H1 (cell line): ENCODE measurements around the gene DEFB112. TPM values are rescaled to one million over a fixed set of nuclear protein-coding genes. Genes with fewer than 3 reads are reported as not detected.

Source experiments
- CTCF ChIA-PET: fragments of 300-600 bp; sonication (Branson Sonifier 250); formaldehyde crosslinking; loops from one replicate; lab custom pipeline; 2021; ENCODE audit not compliant: partially characterized antibody; lab: Charles Lee
- POLR2A ChIA-PET: fragments of 300-600 bp; sonication (Branson Sonifier 250); formaldehyde crosslinking; loops from one replicate; lab custom pipeline; 2021; ENCODE audit warnings: inconsistent platforms; ENCODE audit not compliant: partially characterized antibody; lab: Charles Lee
- DNase-seq, 2 experiments: peaks; one replicate each; pipeline versions ENCODE4 v3.0.0 to v3.0.0-alpha.2; 2010 to 2022; ENCODE audit warnings: low spot score in 2 of 2, low read depth in 1 of 2, mixed read lengths in 1 of 2
- FAIRE-seq: peaks from 2 replicates; lab custom pipeline; 2011; peaks lifted over from hg19 to GRCh38; lab: Jason Lieb, UNC
- H2AFZ ChIP-seq: 2 replicates; pipeline ENCODE4 v1.8.1; 2012; ENCODE audit warnings: low read length, inconsistent platforms
- H2AK5ac ChIP-seq: 2 replicates; pipeline ENCODE4 v1.6.1; 2013; ENCODE audit warnings: low read depth, low read length
- H2BK120ac ChIP-seq: replicated peaks from 2 replicates; pipeline ENCODE3; 2013; ENCODE audit warnings: low read depth, low read length, inconsistent platforms
- H2BK12ac ChIP-seq: 2 replicates; pipeline ENCODE4 v1.6.1; 2013; ENCODE audit warnings: low read depth, low read length
- H2BK15ac ChIP-seq: 2 replicates; pipeline ENCODE4 v1.6.1; 2013; ENCODE audit warnings: low read length
- H2BK20ac ChIP-seq: 2 replicates; pipeline ENCODE4 v1.6.1; 2013; ENCODE audit warnings: low read length
- H2BK5ac ChIP-seq: 2 replicates; pipeline ENCODE4 v1.6.1; 2013; ENCODE audit warnings: low read depth, low read length
- H3K14ac ChIP-seq: 2 replicates; pipeline ENCODE4 v1.6.1; 2013; ENCODE audit warnings: inconsistent platforms; ENCODE audit not compliant: insufficient read length
- H3K18ac ChIP-seq: 2 replicates; pipeline ENCODE4 v1.6.1; 2013; ENCODE audit warnings: low read length; ENCODE audit errors: extremely low read depth
- H3K23ac ChIP-seq: 2 replicates; pipeline ENCODE4 v1.6.1; 2013; ENCODE audit warnings: inconsistent platforms; ENCODE audit not compliant: insufficient read length
- H3K23me2 ChIP-seq: 2 replicates; pipeline ENCODE4 v1.6.1; 2013; ENCODE audit warnings: low read depth, low read length
- H3K27ac ChIP-seq: 2 replicates; pipeline ENCODE4 v1.6.1; 2011; ENCODE audit warnings: low read depth, low read length, inconsistent platforms
- H3K27me3 ChIP-seq, 4 experiments: replicated peaks in 1 of 4; 1 replicate in 1 of 4; 2 replicates in 3 of 4; pipeline versions ENCODE4 v1.6.1 to v1.8.1; 2011 to 2013; ENCODE audit warnings: low read length in 3 of 4, mild to moderate bottlenecking in 3 of 4, inconsistent platforms in 2 of 4, mixed read lengths in 2 of 4, moderate library complexity in 1 of 4; ENCODE audit not compliant: control insufficient read depth in 3 of 4, insufficient read depth in 3 of 4; ENCODE audit errors: extremely low read depth in 1 of 4
- H3K36me3 ChIP-seq, 4 experiments: 2 replicates each; pipeline versions ENCODE4 v1.6.1 to v1.8.1; 2011 to 2013; ENCODE audit warnings: mild to moderate bottlenecking in 4 of 4, low read length in 3 of 4, moderate library complexity in 2 of 4, control low read depth in 1 of 4, inconsistent platforms in 1 of 4; ENCODE audit not compliant: insufficient read depth in 4 of 4, control insufficient read depth in 2 of 4
- H3K4ac ChIP-seq: replicated peaks from 2 replicates; pipeline ENCODE3; 2013; ENCODE audit warnings: low read length, low read depth, mixed read lengths, inconsistent platforms; ENCODE audit not compliant: insufficient read length
- H3K4me1 ChIP-seq, 4 experiments: replicated peaks in 1 of 4; 1 replicate in 1 of 4; 2 replicates in 3 of 4; pipeline versions ENCODE4 v1.6.1 to v1.8.1; 2011 to 2013; ENCODE audit warnings: low read length in 3 of 4, inconsistent platforms in 2 of 4, mixed read lengths in 1 of 4; ENCODE audit not compliant: insufficient read depth in 4 of 4, control insufficient read depth in 3 of 4
- H3K4me2 ChIP-seq, 2 experiments: 2 replicates each; pipeline versions ENCODE4 v1.6.1 to v1.8.1; 2011 to 2013; ENCODE audit warnings: low read depth in 2 of 2, low read length in 2 of 2, control low read depth in 1 of 2, inconsistent platforms in 1 of 2, mild to moderate bottlenecking in 1 of 2; ENCODE audit not compliant: insufficient read depth in 1 of 2
- H3K4me3 ChIP-seq, 4 experiments: fragments of 200-600, 300-600 bp in 1 of 4; sonication (generic), shearing (Covaris generic), sonication (Bioruptor Twin) in 1 of 4; 2 replicates each; pipeline versions ENCODE4 v1.5.1 to v1.8.1; 2011 to 2016; ENCODE audit warnings: low read length in 4 of 4, low read depth in 3 of 4, control low read depth in 2 of 4, inconsistent platforms in 2 of 4, mild to moderate bottlenecking in 2 of 4, mixed read lengths in 1 of 4, moderate library complexity in 1 of 4; ENCODE audit not compliant: insufficient read depth in 2 of 4; ENCODE audit errors: extremely low read depth in 1 of 4
- H3K56ac ChIP-seq: replicated peaks from 2 replicates; pipeline ENCODE3; 2013; ENCODE audit warnings: low read depth, mild to moderate bottlenecking, mixed read lengths, low read length, inconsistent platforms; ENCODE audit not compliant: insufficient read length
- H3K79me1 ChIP-seq: 2 replicates; pipeline ENCODE4 v1.6.1; 2013; ENCODE audit warnings: low read depth, low read length, control low read depth
- H3K79me2 ChIP-seq, 2 experiments: 2 replicates each; pipeline versions ENCODE4 v1.6.1 to v1.8.1; 2012 to 2013; ENCODE audit warnings: low read length in 2 of 2, mild to moderate bottlenecking in 2 of 2, inconsistent platforms in 1 of 2; ENCODE audit not compliant: insufficient read depth in 2 of 2, control insufficient read depth in 1 of 2
- H3K9ac ChIP-seq, 4 experiments: replicated peaks in 1 of 4; 1 replicate in 1 of 4; 2 replicates in 3 of 4; pipeline versions ENCODE4 v1.6.1 to v1.8.1; 2011 to 2013; ENCODE audit warnings: low read depth in 3 of 4, low read length in 3 of 4, control low read depth in 2 of 4, mild to moderate bottlenecking in 2 of 4, moderate library complexity in 2 of 4, inconsistent platforms in 1 of 4; ENCODE audit errors: extremely low read depth in 1 of 4
- H3K9me3 ChIP-seq, 2 experiments: 2 replicates each; pipeline versions ENCODE4 v1.6.1 to v1.8.1; 2012 to 2013; ENCODE audit warnings: mild to moderate bottlenecking in 2 of 2, moderate library complexity in 2 of 2, control low read depth in 1 of 2, inconsistent platforms in 1 of 2, low read depth in 1 of 2, low read length in 1 of 2, mixed read lengths in 1 of 2; ENCODE audit not compliant: insufficient read depth in 2 of 2
- H4K20me1 ChIP-seq, 2 experiments: replicated peaks in 1 of 2; 2 replicates each; pipeline versions ENCODE3 to v1.8.1; 2011 to 2013; ENCODE audit warnings: inconsistent platforms in 2 of 2, low read length in 2 of 2, mild to moderate bottlenecking in 1 of 2; ENCODE audit not compliant: insufficient read depth in 2 of 2, control insufficient read depth in 1 of 2
- H4K5ac ChIP-seq: 2 replicates; pipeline ENCODE4 v1.6.1; 2013; ENCODE audit warnings: low read length, low read depth, mixed read lengths, inconsistent platforms; ENCODE audit not compliant: insufficient read length
- H4K8ac ChIP-seq: 2 replicates; pipeline ENCODE4 v1.8.0; 2013; ENCODE audit warnings: mild to moderate bottlenecking, moderate library complexity, low read length, inconsistent platforms; ENCODE audit not compliant: insufficient read depth; ENCODE audit errors: extremely low read depth
- H4K91ac ChIP-seq: replicated peaks from 2 replicates; pipeline ENCODE3; 2013; ENCODE audit warnings: low read length, mixed read lengths, inconsistent platforms; ENCODE audit not compliant: insufficient read length
- ATF2 ChIP-seq: IDR thresholded peaks from 2 replicates; pipeline ENCODE4 v1.6.1; 2012; ENCODE audit warnings: low read length, inconsistent platforms
- CBX5 ChIP-seq: fragments of 300-800, 300-1000 bp; sonication (generic); IDR thresholded peaks from 2 replicates; pipeline ENCODE4 v1.7.1; 2016; ENCODE audit warnings: antibody characterized with exemption, low read length, low read depth
- CBX8 ChIP-seq: fragments of 300-800, 300-1000 bp; sonication (generic); IDR thresholded peaks from 2 replicates; pipeline ENCODE4 v1.7.1; 2016; ENCODE audit warnings: low read depth, low read length, borderline replicate concordance
- GABPA ChIP-seq: IDR thresholded peaks from 2 replicates; pipeline ENCODE4 v1.6.1; 2011; ENCODE audit warnings: mild to moderate bottlenecking, low read length, moderate library complexity, borderline replicate concordance; ENCODE audit not compliant: insufficient read depth
- HDAC2 ChIP-seq, 2 experiments: fragments of 300-600 bp in 1 of 2; sonication (generic) in 1 of 2; IDR thresholded peaks; 2 replicates each; pipeline ENCODE4 v1.6.1; 2011 to 2012; ENCODE audit warnings: low read depth in 2 of 2, low read length in 2 of 2, mild to moderate bottlenecking in 2 of 2, moderate library complexity in 2 of 2, borderline replicate concordance in 1 of 2, inconsistent platforms in 1 of 2
- SIN3A ChIP-seq, 2 experiments: IDR thresholded peaks in 1 of 2; conservative IDR thresholded peaks in 1 of 2; 2 replicates each; pipeline ENCODE4 v1.6.1; 2011 to 2012; ENCODE audit warnings: low read length in 2 of 2, improper control_type of control experiment in 1 of 2, low read depth in 1 of 2, mild to moderate bottlenecking in 1 of 2
- SRF ChIP-seq: IDR thresholded peaks from 2 replicates; pipeline ENCODE4 v1.6.1; 2011; ENCODE audit warnings: mild to moderate bottlenecking, low read depth, low read length, moderate library complexity
- TAF7 ChIP-seq: optimal IDR thresholded peaks from 2 replicates; pipeline ENCODE3; 2011; ENCODE audit warnings: low read depth, mild to moderate bottlenecking, inconsistent platforms, low read length, moderate library complexity, borderline replicate concordance
- TCF12 ChIP-seq: IDR thresholded peaks from 2 replicates; pipeline ENCODE4 v1.6.1; 2011; ENCODE audit warnings: low read depth, mild to moderate bottlenecking, low read length
- TEAD4 ChIP-seq: IDR thresholded peaks from 2 replicates; pipeline ENCODE4 v1.6.1; 2012; ENCODE audit warnings: low read depth, low read length, inconsistent platforms, mixed read lengths
- WGBS, 2 experiments: shearing (Covaris generic) in 1 of 2; methylation state at CpG; one replicate each; pipeline versions ENCODE4 v1.1.6 to v1.1.7; 2013 to 2015; ENCODE audit warnings: low lambda C conversion rate in 2 of 2, mixed read lengths in 2 of 2, inconsistent platforms in 1 of 2, low coverage in 1 of 2, missing lambda C conversion rate in 1 of 2; ENCODE audit not compliant: insufficient replicate concordance in 2 of 2, insufficient coverage in 1 of 2, insufficient read length in 1 of 2; ENCODE audit errors: extremely low coverage in 1 of 2, missing lambda C conversion rate in 1 of 2; 5-methylcytosine and 5-hydroxymethylcytosine counted together
- polyA plus RNA-seq, 7 experiments: library from polyadenylated mRNA; depleted of rRNA in 3 of 7; stranded (reverse) in 5 of 7; unstranded in 2 of 7; fragments of >200 nt in 5 of 7; fragments of 200-250 nt in 2 of 7; gene quantifications; 1 replicate in 5 of 7; 2 replicates in 1 of 7; 4 replicates in 1 of 7; pipeline versions ENCODE4 v1.2.1 to v1.2.3, GENCODE V29; 2011 to 2013; ENCODE audit warnings: missing spikeins in 2 of 7, mixed read lengths in 2 of 7
- total RNA-seq: library from RNA; stranded (reverse); fragmentation: NEBNext Ultra II Directional; extraction: Animal tissue kit (Norgen Biotek cat#: 25700); gene quantifications from 2 replicates; pipeline ENCODE4 v1.2.1, GENCODE V29; 2021
- TF ChIP-seq, protein P1 (sequence below): IDR thresholded peaks from 2 replicates; pipeline ENCODE4 v1.6.1; 2011; ENCODE audit warnings: low read depth, mild to moderate bottlenecking, low read length; ENCODE audit not compliant: insufficient read depth

Gene DEFB112
- total and polyA plus RNA-seq, 2 of the 8 experiments (the other 6 are each of a cell fraction or from before 2014, with no cell fraction given), result not detected

DNA sequence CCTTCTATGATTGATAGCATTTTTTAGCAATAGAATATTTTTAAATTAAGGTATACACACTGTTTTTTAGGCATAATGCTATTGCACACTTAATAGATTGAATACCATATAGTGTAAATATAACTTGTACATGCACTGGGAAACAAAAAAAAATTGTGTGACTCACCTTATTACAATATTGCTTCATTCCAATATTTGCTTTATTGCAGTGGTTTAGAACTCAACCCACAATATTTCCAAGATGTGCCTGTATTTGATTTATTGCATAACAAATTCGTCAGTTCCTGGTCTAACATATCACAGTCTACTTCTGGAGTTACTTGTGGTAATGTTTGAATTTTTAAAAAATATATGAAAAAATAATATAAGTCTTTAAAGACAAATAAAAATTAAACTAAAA is 41.9 kb upstream of the DEFB112 start:
- no peak overlapping the region for H4K91ac ChIP-seq
- H3K4ac ChIP-seq, result no peak overlapping the region
- no peak overlapping the region for H2BK12ac ChIP-seq
- no peak overlapping the region for H3K4me2 ChIP-seq
- WGBS, 2 experiments, result 92% methylated on average over 1 of the region's 1 CpG; no CpG with 5 or more reads in 1 of the 2 experiments
- H4K20me1 ChIP-seq, result no peaks in the 10 kb centered on the region
- no peak overlapping the region for H3K14ac ChIP-seq
- H3K18ac ChIP-seq, result no peak overlapping the region
- no peaks in the 10 kb centered on the region for H3K79me1 ChIP-seq
- ChIA-PET POLR2A (no interaction called here), CTCF (no interaction called here)
- no peaks in the 10 kb centered on the region for H3K27me3 ChIP-seq
- H3K9me3 ChIP-seq, result no peaks in the 10 kb centered on the region
- no peak overlapping the region for H2BK15ac ChIP-seq
- no peak overlapping the region for H2AFZ ChIP-seq
- H3K9ac ChIP-seq, result no peak overlapping the region
- no peaks in the 10 kb centered on the region for H3K36me3 ChIP-seq
- H2BK5ac ChIP-seq, result no peak overlapping the region
- H3K56ac ChIP-seq, result no peak overlapping the region
- H3K79me2 ChIP-seq, result no peaks in the 10 kb centered on the region
- H4K5ac ChIP-seq, result no peak overlapping the region
- H2AK5ac ChIP-seq, result no peak overlapping the region
- H3K4me1 ChIP-seq, result no peaks in the 10 kb centered on the region
- no peak overlapping the region for H2BK120ac ChIP-seq
- DNase-seq, result no peak
- no peak overlapping the region for H2BK20ac ChIP-seq
- TF ChIP-seq TAF7 (no peak), CBX8 (no peak), SIN3A (conservative IDR thresholded peaks at IDR 0.05 in 1 of 2, IDR thresholded peaks at IDR 0.05 in 1 of 2; ENCODE audit: low read depth in 1 of 2, low read length in 2 of 2) (no peak), HDAC2 (IDR thresholded peaks at IDR 0.05; ENCODE audit: borderline replicate concordance in 1 of 2, low read depth in 2 of 2, low read length in 2 of 2) (no peak), SRF (no peak), ATF2 (no peak), TEAD4 (no peak), GABPA (no peak), TCF12 (no peak), CBX5 (no peak)
- TF ChIP-seq, protein P1, sequence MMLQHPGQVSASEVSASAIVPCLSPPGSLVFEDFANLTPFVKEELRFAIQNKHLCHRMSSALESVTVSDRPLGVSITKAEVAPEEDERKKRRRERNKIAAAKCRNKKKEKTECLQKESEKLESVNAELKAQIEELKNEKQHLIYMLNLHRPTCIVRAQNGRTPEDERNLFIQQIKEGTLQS, result no peak
- no peak overlapping the region for H4K8ac ChIP-seq
- H3K23ac ChIP-seq, result no peak overlapping the region
- H3K4me3 ChIP-seq, result no peak overlapping the region
- no peak for FAIRE-seq
- H3K27ac ChIP-seq, result no peak overlapping the region
- no peaks in the 10 kb centered on the region for H3K23me2 ChIP-seq
